ENCODE data around the gene ABCF1.
A peak's percentile ranks its signal among the peaks of the same experiment; 100 is the strongest.

ABCF1 gene

DNA sequence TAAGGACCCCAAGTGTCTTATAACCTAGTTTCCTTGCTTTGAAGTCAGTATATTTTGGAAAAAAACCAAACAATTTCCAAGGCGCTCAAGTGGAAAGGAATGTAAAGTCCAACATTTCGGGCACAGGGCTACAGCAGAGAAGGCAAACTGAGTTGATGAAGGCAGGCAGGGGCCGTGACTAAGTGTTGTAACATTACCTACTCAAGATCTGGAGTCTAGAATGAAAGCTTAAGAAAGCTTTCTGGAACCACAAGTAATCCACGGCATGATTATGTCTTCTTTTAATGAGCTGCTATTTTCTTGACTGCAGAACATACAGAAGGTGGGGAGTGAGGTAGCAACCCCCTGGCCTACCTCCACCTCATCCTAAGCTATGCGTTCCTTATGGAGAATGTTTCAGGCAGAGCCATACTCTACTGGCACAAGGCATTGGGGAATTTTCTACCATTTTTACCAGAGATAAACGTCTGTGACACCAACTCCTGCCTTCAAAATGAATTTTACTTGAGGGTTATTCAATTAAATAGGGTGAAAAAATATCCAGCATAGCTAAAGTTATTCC, 41.5 kb downstream of the ABCF1 start:
- Histone ChIP-seq H3K4me1 (peaks cover 60 to 69% (median 69%) of the 10 kb centered on the region in 10 experiments), H3K27me3 (no peaks in the 10 kb centered on the region), H3K36me3 (peaks cover 44 to 80% (median 70%) of the 10 kb centered on the region in 11 experiments), H3K9me3 (replicated peaks in 1 of 11) (no peaks in the 10 kb centered on the region; a peak in 1 of 22 replicates), H3K4me2 (peak overlapping the region; percentile 87 to 98 (median 95)), H3K27ac (peak overlapping the region in 6 of 11 experiments; percentile 0 to 99 (median 60); a peak in 6 of 22 replicates), H3K4me3 (peak overlapping the region in 1 of 10 experiments; percentile 84; a peak in 1 of 20 replicates), H3K9ac (peak overlapping the region in 7 of 11 experiments; percentile 4 to 99 (median 98); a peak in 8 of 22 replicates), H4K20me1 (peaks cover 5 to 70% (median 70%) of the 10 kb centered on the region in 11 experiments)
- no peak for TF ChIP-seq Cebpa-rat (IDR thresholded peaks at IDR 0.05)

DNA sequence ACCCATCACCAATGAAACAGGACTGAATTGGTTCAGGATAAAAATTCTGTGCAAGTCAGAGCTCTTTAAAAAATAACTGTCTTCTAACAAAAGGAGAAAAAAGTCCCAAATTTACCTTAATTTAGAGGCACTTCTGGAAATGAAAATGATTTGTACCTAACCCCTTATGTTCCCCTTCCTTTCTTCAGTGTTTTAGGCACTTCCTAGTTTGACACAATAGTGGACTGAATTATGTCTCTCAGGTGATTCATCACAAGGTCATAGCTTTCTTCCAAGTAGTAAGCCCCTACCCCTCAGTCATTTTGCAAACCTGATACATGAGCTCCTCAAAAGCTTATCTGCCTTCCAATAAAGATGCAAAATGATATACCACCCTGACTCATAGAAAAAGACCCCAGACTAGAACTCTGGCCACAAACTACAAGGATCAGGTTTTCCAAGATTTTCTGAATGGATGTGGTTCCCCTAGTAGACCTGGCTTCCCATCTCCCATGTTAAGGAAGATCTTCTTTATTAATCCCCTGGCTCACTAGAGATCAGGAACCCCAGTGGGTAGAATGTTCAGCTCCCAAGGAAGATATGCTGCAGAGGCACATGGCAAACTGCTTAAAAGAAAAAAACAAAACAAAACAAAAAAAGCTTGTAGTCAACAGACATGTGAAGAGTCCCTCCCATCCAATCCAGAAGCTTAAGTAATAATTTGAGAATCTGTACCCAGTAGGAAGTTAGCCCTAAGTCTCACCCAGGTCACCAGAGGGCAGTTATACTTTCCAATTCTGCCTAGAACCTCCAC, 42.2 kb downstream of the ABCF1 start:
- H3K4me1 ChIP-seq: peaks cover 56 to 66% (median 64%) of the 10 kb centered on the region in 10 experiments
- TF ChIP-seq Cebpa-rat (IDR thresholded peaks at IDR 0.05): no peak
- H3K9me3 ChIP-seq (replicated peaks in 1 of 11): no peaks in the 10 kb centered on the region; a peak in 1 of 22 replicates
- H3K27me3 ChIP-seq: no peaks in the 10 kb centered on the region
- peak overlapping the region; percentile 97 to 99 (median 99); a peak in 21 of 22 replicates for H3K9ac ChIP-seq
- peaks cover 37 to 74% (median 63%) of the 10 kb centered on the region in 11 experiments for H3K36me3 ChIP-seq
- peak overlapping the region; percentile 87 to 98 (median 95) for H3K4me2 ChIP-seq
- peaks cover 5 to 64% (median 63%) of the 10 kb centered on the region in 11 experiments for H4K20me1 ChIP-seq
- peak overlapping the region in 10 of 11 experiments; percentile 96 to 99 (median 98); a peak in 19 of 22 replicates for H3K27ac ChIP-seq
- peak overlapping the region; percentile 71 to 92 (median 84) for H3K4me3 ChIP-seq

DNA sequence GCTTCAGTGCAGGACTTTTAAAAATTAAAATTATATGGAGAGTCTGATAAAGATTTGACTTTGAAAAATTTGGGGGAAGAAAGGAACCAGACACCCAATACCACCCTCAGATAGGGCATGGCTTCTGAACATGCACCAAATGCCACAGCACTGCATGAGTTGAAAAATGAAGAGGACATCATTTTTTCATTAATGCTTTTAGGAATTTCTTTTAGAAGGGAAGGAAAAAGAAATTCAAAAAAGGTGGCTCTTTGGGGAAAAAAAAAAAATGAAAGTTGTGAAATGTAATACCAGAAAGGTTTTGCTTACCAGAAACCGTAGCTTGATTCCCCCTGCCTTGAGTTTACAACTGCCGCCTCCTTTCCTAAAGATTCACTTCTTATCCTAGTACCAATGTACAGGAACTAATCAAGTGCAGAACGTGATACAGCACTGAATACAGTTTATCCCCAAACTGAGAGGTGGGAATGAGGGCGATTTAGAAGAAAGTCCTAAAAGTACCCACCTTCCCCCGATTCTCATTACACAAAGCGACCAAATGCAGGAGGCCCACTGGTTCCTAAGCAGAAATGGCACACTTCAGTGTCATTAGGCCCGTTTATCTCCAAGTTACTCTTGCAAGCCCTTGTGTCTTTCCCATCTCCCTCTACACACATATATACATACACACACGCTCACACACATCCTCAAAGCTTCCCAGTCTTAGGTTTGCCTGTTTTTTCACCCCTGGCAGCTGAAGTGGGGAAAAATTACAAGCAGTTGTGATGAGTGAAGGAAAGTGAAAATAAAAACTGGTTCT, 43.0 kb downstream of the ABCF1 start:
- Histone ChIP-seq H3K27me3 (no peaks in the 10 kb centered on the region), H3K9me3 (replicated peaks in 1 of 11) (no peaks in the 10 kb centered on the region; a peak in 1 of 22 replicates), H3K4me1 (peaks cover 56 to 65% (median 64%) of the 10 kb centered on the region in 10 experiments), H3K36me3 (peaks cover 29 to 70% (median 56%) of the 10 kb centered on the region in 11 experiments), H3K4me2 (peak overlapping the region; percentile 87 to 98 (median 95)), H3K4me3 (peak overlapping the region; percentile 71 to 92 (median 84)), H3K27ac (peak overlapping the region; percentile 24 to 99 (median 98); a peak in 21 of 22 replicates), H4K20me1 (peaks cover 5 to 56% (median 55%) of the 10 kb centered on the region in 11 experiments), H3K9ac (peak overlapping the region; percentile 97 to 99 (median 99))
- no peak for TF ChIP-seq Cebpa-rat (IDR thresholded peaks at IDR 0.05)

DNA sequence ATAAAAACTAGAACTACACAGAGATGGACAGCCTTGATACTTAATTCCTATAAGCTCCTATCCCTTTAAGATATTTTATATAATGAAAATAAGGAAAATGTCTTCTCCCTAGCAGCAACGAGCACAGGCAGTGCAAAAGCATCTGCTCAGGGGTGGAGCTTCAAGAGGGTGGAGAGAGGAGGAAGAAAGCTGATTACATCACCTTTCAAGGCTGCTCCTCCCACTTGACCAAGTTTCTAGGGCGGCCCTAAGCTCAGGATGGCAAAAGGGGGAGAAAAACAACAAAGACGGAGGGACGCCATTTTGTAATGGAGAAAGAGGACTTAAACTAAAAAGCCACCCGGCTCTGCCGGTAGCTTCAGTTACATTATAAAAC, 43.6 kb downstream of the ABCF1 start:
- H3K4me2 ChIP-seq: peak overlapping the region; percentile 87 to 98 (median 95)
- H3K36me3 ChIP-seq: peaks cover 29 to 70% (median 55%) of the 10 kb centered on the region in 11 experiments
- peak in 7 of 11 experiments; percentile 17 to 70 (median 41); a peak in 6 of 22 replicates for TF ChIP-seq Cebpa-rat (IDR thresholded peaks at IDR 0.05)
- H3K9me3 ChIP-seq (replicated peaks in 1 of 11): no peaks in the 10 kb centered on the region; a peak in 1 of 22 replicates
- H3K27me3 ChIP-seq: no peaks in the 10 kb centered on the region
- peaks cover 56 to 64% (median 60%) of the 10 kb centered on the region in 10 experiments for H3K4me1 ChIP-seq
- peak overlapping the region; percentile 71 to 92 (median 84) for H3K4me3 ChIP-seq
- H3K9ac ChIP-seq: peak overlapping the region; percentile 97 to 99 (median 99)
- peaks cover 5 to 50% (median 49%) of the 10 kb centered on the region in 11 experiments for H4K20me1 ChIP-seq
- H3K27ac ChIP-seq: peak overlapping the region; percentile 96 to 99 (median 98)

DNA sequence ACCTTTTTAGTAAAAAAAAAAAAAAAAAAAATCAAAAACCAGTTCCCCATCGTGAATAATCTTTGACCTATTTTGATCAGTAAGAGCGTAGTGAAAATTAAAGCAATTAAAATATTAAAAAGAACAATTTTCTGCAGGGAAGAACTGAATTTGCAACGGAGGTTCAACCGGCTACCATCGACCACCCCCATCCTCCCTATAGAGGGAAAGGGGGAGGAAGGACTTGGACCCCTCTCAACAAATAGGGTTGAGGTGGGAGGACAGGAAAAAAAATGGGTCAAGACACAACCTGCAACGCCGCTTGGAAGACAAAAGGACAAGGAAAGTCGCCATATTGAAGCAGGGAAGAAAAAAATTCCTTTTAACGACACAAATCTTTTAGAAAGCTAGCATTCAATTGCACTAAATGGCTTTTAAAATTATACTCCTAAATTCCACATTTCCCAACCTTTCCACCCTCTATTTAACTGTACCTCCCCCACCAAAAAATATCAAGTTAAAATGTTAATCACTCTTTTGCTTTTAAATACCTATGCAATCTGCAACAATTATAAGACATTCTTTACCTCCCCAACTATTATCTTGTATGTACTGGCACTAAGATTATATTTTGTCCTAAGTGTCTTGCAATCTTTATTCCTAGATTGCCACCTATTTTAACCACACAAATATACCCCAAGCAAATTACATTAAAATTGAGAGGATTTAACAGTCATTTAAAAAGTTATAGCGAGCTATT, 44.1 kb downstream of the ABCF1 start:
- Histone ChIP-seq H3K4me3 (peak overlapping the region; percentile 71 to 92 (median 84)), H3K9me3 (replicated peaks in 1 of 11) (no peaks in the 10 kb centered on the region; a peak in 1 of 22 replicates), H3K4me1 (peaks cover 51 to 58% (median 54%) of the 10 kb centered on the region in 10 experiments), H3K27me3 (no peaks in the 10 kb centered on the region), H3K36me3 (peaks cover 29 to 70% (median 55%) of the 10 kb centered on the region in 11 experiments), H4K20me1 (peaks cover 5 to 44% (median 44%) of the 10 kb centered on the region in 11 experiments), H3K27ac (peak overlapping the region; percentile 96 to 99 (median 98)), H3K4me2 (peak overlapping the region; percentile 87 to 98 (median 94)), H3K9ac (peak overlapping the region; percentile 97 to 99 (median 99))
- no peak for TF ChIP-seq Cebpa-rat (IDR thresholded peaks at IDR 0.05)

DNA sequence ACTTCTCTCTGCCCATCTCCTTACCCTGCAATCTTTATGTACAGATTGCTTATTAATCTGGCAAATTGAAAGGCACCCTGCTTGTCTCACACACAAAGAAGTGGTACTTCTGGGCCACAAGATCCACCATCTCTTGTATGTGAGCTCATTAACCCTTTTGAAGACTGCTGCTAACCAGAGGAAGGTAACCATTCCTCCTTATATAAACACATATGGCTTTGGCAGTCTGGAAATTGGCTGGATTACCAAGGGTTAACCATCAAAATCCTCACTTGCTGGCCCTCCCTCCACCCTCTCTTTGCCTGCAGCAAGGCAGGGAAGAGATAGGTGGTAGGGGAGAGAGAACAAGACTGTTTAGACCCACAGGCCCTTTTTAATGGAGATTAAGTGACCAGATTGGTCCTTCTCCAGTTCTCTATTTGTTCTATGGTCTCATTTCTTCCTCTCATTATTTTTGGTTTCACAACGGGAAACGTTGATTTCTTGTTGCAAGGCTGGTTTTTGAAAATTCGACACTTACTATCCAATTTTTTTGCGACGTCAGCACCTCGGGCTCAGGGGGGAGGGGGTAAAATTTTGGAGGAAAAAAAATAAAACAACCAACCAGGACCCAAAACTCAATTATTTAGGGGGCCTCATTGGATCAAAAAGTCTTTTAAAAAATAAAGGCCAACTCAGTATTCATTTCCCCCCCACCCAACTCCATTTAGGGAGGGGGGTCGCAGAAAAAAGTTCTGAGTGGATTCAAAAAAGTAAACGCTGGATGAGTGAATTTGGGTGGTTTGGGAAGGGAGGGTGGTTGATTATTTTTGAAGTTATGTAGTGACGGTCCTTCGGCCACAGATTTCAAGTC, 44.9 kb downstream of the ABCF1 start:
- H3K4me2 ChIP-seq: peak overlapping the region; percentile 87 to 98 (median 94)
- H4K20me1 ChIP-seq: peaks cover 5 to 36% (median 36%) of the 10 kb centered on the region in 11 experiments
- peaks cover 44 to 50% (median 46%) of the 10 kb centered on the region in 10 experiments for H3K4me1 ChIP-seq
- H3K9ac ChIP-seq: peak overlapping the region; percentile 97 to 99 (median 99)
- peaks cover 32 to 70% (median 56%) of the 10 kb centered on the region in 11 experiments for H3K36me3 ChIP-seq
- TF ChIP-seq Cebpa-rat (IDR thresholded peaks at IDR 0.05): no peak
- H3K27me3 ChIP-seq: no peaks in the 10 kb centered on the region
- peak overlapping the region; percentile 96 to 99 (median 98) for H3K27ac ChIP-seq
- H3K9me3 ChIP-seq (replicated peaks in 1 of 11): no peaks in the 10 kb centered on the region; a peak in 1 of 22 replicates
- peak overlapping the region; percentile 71 to 92 (median 84) for H3K4me3 ChIP-seq

Measured in BLaER1 treated with 17β-estradiol and CSF1 and Interleukin-3, amounts not matched to agents 10 nM and 100 nM (cell line).